OCI-LY3 (cell line): Measurements from ENCODE around the gene NRGN.

Experiments
- CTCF ChIP-seq: fragments of 200-600, 300-600 bp; sonication (generic); IDR thresholded peaks from 2 replicates; pipeline ENCODE4 v1.5.1; 2014; ENCODE audit warnings: antibody characterized with exemption, low read length, low read depth
- EZH2phosphoT487 ChIP-seq: fragments of 200-600 bp; shearing (Covaris generic); IDR thresholded peaks from 2 replicates; pipeline ENCODE4 v1.6.1; 2018; ENCODE audit warnings: antibody characterized with exemption, mixed run types, low read depth

DNA sequence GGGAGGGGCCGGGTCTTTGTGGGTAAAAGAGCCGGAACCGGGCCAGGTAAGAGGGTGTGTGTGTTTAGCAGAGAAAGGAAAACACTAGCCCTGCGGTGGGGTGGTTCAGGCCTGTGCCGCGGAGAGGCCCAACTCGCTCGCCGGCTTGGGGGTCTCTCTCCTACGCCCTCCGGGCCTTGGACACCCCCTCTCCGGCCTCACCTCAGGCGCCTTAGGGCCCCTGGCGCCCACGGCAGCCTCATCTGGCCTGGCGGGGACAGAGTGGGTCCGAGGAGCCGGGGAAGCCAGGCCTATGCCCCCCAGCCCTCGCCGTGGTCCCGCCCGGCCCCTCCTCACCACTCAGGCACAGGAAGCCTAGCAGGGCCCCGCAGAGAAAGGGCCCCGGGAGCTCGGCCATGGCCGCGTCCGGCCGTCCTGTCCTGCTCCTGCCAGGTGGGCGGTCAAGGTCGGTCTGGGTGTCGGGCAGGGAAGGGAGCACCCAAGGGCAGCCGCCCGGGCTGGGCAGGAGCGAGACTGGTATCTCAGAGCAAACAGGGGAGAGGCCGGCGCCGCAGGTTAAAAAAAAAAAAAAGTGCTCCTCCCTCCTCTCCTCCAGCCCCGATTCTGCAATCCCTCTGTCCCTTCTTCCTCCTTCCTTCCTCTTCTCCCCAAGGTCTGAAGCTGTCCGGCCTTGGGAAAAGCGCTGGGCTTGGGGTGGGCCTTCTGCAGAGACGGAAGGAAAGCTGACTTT, 12.2 kb downstream of the NRGN start, which contains the start of gene VSIG2:
- no peak for TF ChIP-seq EZH2phosphoT487
- no peak for TF ChIP-seq CTCF
